ENCODE results near the gene TNNT2. TPM values are rescaled to one million over a fixed set of nuclear protein-coding genes. Genes with fewer than 3 reads are reported as not detected.

The TNNT2 gene
- total and polyA plus RNA-seq, 2 of the 8 experiments (the other 6 are each of a cell fraction or from before 2014, with no cell fraction given): 3.1 to 21.0 TPM

DNA sequence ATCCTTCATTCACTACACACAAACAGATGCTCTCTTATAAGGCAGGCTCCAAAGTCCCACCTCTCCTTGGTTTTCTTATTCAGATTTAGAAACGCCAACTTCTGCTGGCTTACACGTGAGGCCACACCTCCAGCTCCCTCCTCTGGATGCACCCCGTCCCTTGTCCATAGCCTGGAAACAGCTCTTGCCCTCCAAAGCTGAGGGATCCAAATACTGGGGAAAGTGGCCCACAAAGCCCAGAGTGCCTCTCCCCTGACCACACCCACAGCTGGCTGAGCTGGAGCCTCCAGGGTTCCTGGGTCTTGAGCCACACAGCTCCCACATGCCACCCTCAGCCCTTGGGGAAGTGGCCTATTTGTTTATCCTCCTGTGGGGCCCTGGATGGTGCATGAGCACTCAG, 17.1 kb upstream of the TNNT2 start:
- Histone ChIP-seq H3K18ac (ENCODE audit: extremely low read depth, low read length) (no peak overlapping the region), H3K4me2 (ENCODE audit: insufficient read depth in 1 of 2, low read depth in 2 of 2, low read length in 2 of 2) (no peak overlapping the region; a peak in 2 of 4 replicates), H3K36me3 (ENCODE audit: control insufficient read depth in 2 of 4, insufficient read depth in 4 of 4, low read length in 3 of 4) (no peaks in the 10 kb centered on the region), H4K5ac (ENCODE audit: insufficient read length, low read depth, low read length) (no peak overlapping the region), H2BK15ac (ENCODE audit: low read length) (no peak overlapping the region), H2AK5ac (ENCODE audit: low read depth, low read length) (no peak overlapping the region), H3K4ac (replicated peaks; ENCODE audit: insufficient read length, low read depth, low read length) (no peak overlapping the region), H4K20me1 (replicated peaks in 1 of 2; ENCODE audit: control insufficient read depth in 1 of 2, insufficient read depth in 2 of 2, low read length in 2 of 2) (peaks cover 0 to 4% of the 10 kb centered on the region in 2 experiments), H3K23ac (ENCODE audit: insufficient read length) (no peak overlapping the region), H3K4me1 (replicated peaks in 1 of 4; ENCODE audit: control insufficient read depth in 3 of 4, insufficient read depth in 4 of 4, low read length in 3 of 4) (peaks cover 6 to 22% (median 14%) of the 10 kb centered on the region in 4 experiments), H3K4me3 (ENCODE audit: extremely low read depth in 1 of 4, insufficient read depth in 2 of 4, low read depth in 3 of 4, low read length in 4 of 4) (no peak overlapping the region), H4K91ac (replicated peaks; ENCODE audit: insufficient read length, low read length) (no peak overlapping the region), H3K79me1 (ENCODE audit: low read depth, low read length) (peaks cover 7% of the 10 kb centered on the region), H3K27me3 (replicated peaks in 1 of 4; ENCODE audit: control insufficient read depth in 3 of 4, extremely low read depth in 1 of 4, insufficient read depth in 3 of 4, low read length in 3 of 4) (peaks cover 0 to under 1% (median under 1%) of the 10 kb centered on the region in 4 experiments; a peak in 4 of 7 replicates), H2BK20ac (ENCODE audit: low read length) (no peak overlapping the region), H4K8ac (ENCODE audit: extremely low read depth, insufficient read depth, low read length) (no peak overlapping the region), H2BK120ac (replicated peaks; ENCODE audit: low read depth, low read length) (no peak overlapping the region), H3K56ac (replicated peaks; ENCODE audit: insufficient read length, low read depth, low read length) (no peak overlapping the region), H3K14ac (ENCODE audit: insufficient read length) (no peak overlapping the region), H3K79me2 (ENCODE audit: control insufficient read depth in 1 of 2, insufficient read depth in 2 of 2, low read length in 2 of 2) (peaks cover 0 to 3% of the 10 kb centered on the region in 2 experiments; a peak in 1 of 4 replicates), H2BK12ac (ENCODE audit: low read depth, low read length) (no peak overlapping the region; the same call in 1 of the 2 replicates), H2AFZ (ENCODE audit: low read length) (no peak overlapping the region), H2BK5ac (ENCODE audit: low read depth, low read length) (no peak overlapping the region), H3K9me3 (ENCODE audit: insufficient read depth in 2 of 2, low read depth in 1 of 2, low read length in 1 of 2) (no peaks in the 10 kb centered on the region), H3K27ac (ENCODE audit: low read depth, low read length) (no peak overlapping the region), H3K9ac (replicated peaks in 1 of 4; ENCODE audit: extremely low read depth in 1 of 4, low read depth in 3 of 4, low read length in 3 of 4) (no peak overlapping the region), H3K23me2 (ENCODE audit: low read depth, low read length) (peaks cover 7% of the 10 kb centered on the region; the same call in 1 of the 2 replicates)
- POLR2A ChIA-PET (ENCODE audit: partially characterized antibody): interaction anchor here (0.7 to 2.0 kb wide), 6 partner anchors 8 to 18 kb away, joined by 3 to 8 read pairs (median 4); partner anchors contain the start of gene TNNT2
- CTCF ChIA-PET (ENCODE audit: partially characterized antibody): interaction anchor here (0.6 to 15.3 kb wide), 13 partner anchors 12 to 611 kb away, joined by 3 to 268 read pairs (median 4); partner anchors contain the start of gene TNNT2
- FAIRE-seq (no peak), DNase-seq (ENCODE audit: low read depth in 1 of 2, low spot score in 2 of 2) (no peak)
- 59% methylated on average over 3 of the region's 3 CpGs; no CpG with 5 or more reads in 1 of the 2 experiments for WGBS, 2 experiments (ENCODE audit: extremely low coverage in 1 of 2, insufficient coverage in 1 of 2, insufficient read length in 1 of 2, insufficient replicate concordance in 2 of 2, low coverage in 1 of 2, low lambda C conversion rate in 2 of 2, missing lambda C conversion rate in 1 of 2)
- TF ChIP-seq BRCA1 (IDR thresholded peaks at IDR 0.05; ENCODE audit: low read depth, low read length) (no peak), HDAC6 (IDR thresholded peaks at IDR 0.05; ENCODE audit: low read depth, low read length) (no peak), POU5F1 (IDR thresholded peaks at IDR 0.05; ENCODE audit: low read depth, low read length) (no peak), EGR1 (IDR thresholded peaks at IDR 0.05; ENCODE audit: borderline replicate concordance, low read depth, low read length) (no peak), TBP (IDR thresholded peaks at IDR 0.05; ENCODE audit: low read depth, low read length) (no peak), KDM1A (IDR thresholded peaks at IDR 0.05; ENCODE audit: borderline replicate concordance, low read length) (no peak), CEBPB (IDR thresholded peaks at IDR 0.05; ENCODE audit: low read depth, low read length) (no peak), TAF1 (IDR thresholded peaks at IDR 0.05; ENCODE audit: low read depth, low read length) (no peak), TEAD4 (IDR thresholded peaks at IDR 0.05; ENCODE audit: low read depth, low read length) (no peak), SP1 (IDR thresholded peaks at IDR 0.05; ENCODE audit: low read depth, low read length) (no peak), CHD1 (IDR thresholded peaks at IDR 0.05; ENCODE audit: low read depth, low read length) (no peak), SIX5 (IDR thresholded peaks at IDR 0.05; ENCODE audit: low read depth, low read length) (no peak), SUZ12 (IDR thresholded peaks at IDR 0.05; ENCODE audit: low read length) (no peak)
- TF ChIP-seq, protein P1, sequence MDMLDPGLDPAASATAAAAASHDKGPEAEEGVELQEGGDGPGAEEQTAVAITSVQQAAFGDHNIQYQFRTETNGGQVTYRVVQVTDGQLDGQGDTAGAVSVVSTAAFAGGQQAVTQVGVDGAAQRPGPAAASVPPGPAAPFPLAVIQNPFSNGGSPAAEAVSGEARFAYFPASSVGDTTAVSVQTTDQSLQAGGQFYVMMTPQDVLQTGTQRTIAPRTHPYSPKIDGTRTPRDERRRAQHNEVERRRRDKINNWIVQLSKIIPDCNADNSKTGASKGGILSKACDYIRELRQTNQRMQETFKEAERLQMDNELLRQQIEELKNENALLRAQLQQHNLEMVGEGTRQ (IDR thresholded peaks at IDR 0.05; ENCODE audit: low read length): no peak

Measured in H1 (cell line).